KMS-11 (cell line): ENCODE results near the gene ZAP70.

Source experiments
- H2AFZ ChIP-seq: fragments of 200-600 bp; sonication (generic); 2 replicates; pipeline ENCODE4 v1.6.1; 2016; ENCODE audit warnings: antibody characterized with exemption, mixed run types, low read depth
- H3K27ac ChIP-seq: fragments of 200-600 bp; sonication (generic); 2 replicates; pipeline ENCODE4 v1.6.1; 2016; ENCODE audit warnings: mild to moderate bottlenecking, mixed run types
- H3K27me3 ChIP-seq: fragments of 200-600 bp; sonication (generic); 2 replicates; pipeline ENCODE4 v1.6.1; 2017; ENCODE audit warnings: mild to moderate bottlenecking, low read depth, mixed run types, moderate library complexity; ENCODE audit not compliant: insufficient read depth
- H3K36me3 ChIP-seq: fragments of 200-600 bp; sonication (generic); 2 replicates; pipeline ENCODE4 v1.6.1; 2017; ENCODE audit warnings: mild to moderate bottlenecking, mixed run types; ENCODE audit not compliant: insufficient read depth
- H3K4me1 ChIP-seq: fragments of 200-600 bp; sonication (generic); 2 replicates; pipeline ENCODE4 v1.6.1; 2016; ENCODE audit warnings: mild to moderate bottlenecking, low read depth, mixed run types; ENCODE audit not compliant: poor library complexity, severe bottlenecking
- H3K4me2 ChIP-seq: fragments of 200-600 bp; sonication (generic); 2 replicates; pipeline ENCODE4 v1.7.0; 2016; ENCODE audit warnings: mild to moderate bottlenecking, mixed run types
- H3K4me3 ChIP-seq: fragments of 200-600 bp; sonication (generic); IDR thresholded peaks from 2 replicates; pipeline ENCODE4 v1.6.1; 2017; ENCODE audit warnings: low read depth, low read length, mixed read lengths; ENCODE audit not compliant: insufficient read depth
- H3K79me2 ChIP-seq: fragments of 200-600 bp; sonication (generic); 2 replicates; pipeline ENCODE4 v1.6.1; 2016; ENCODE audit warnings: low read depth, mixed run types; ENCODE audit not compliant: insufficient read depth
- H3K9ac ChIP-seq: fragments of 200-600 bp; sonication (generic); 2 replicates; pipeline ENCODE4 v1.6.1; 2016; ENCODE audit warnings: mild to moderate bottlenecking, mixed run types
- H4K20me1 ChIP-seq: fragments of 200-600 bp; sonication (generic); 2 replicates; pipeline ENCODE4 v1.6.1; 2016; ENCODE audit warnings: mild to moderate bottlenecking, mixed run types; ENCODE audit not compliant: insufficient read depth
- CTCF ChIP-seq: fragments of 200-600 bp; sonication (generic); conservative IDR thresholded peaks from 2 replicates; pipeline ENCODE4 v1.6.1; 2017; ENCODE audit warnings: low read depth, mild to moderate bottlenecking, antibody characterized with exemption, low read length, moderate library complexity, mixed read lengths

ZAP70 gene

GRCh38 chr2:97736608-97737330 lies 23.4 kb downstream of the ZAP70 start:
- Histone ChIP-seq H4K20me1 (no peaks in the 10 kb centered on the region), H3K27ac (no peak overlapping the region), H3K9ac (no peak overlapping the region), H2AFZ (no peak overlapping the region), H3K4me3 (no peak overlapping the region), H3K36me3 (no peaks in the 10 kb centered on the region), H3K4me2 (no peak overlapping the region), H3K4me1 (no peaks in the 10 kb centered on the region), H3K27me3 (no peaks in the 10 kb centered on the region), H3K79me2 (no peaks in the 10 kb centered on the region)
- no peak for TF ChIP-seq CTCF

GRCh38 chr2:97737421-97738178 lies 24.2 kb downstream of the ZAP70 start:
- no peaks in the 10 kb centered on the region for H3K79me2 ChIP-seq
- no peak overlapping the region for H3K4me2 ChIP-seq
- no peak overlapping the region for H3K4me3 ChIP-seq
- no peak overlapping the region for H3K9ac ChIP-seq
- no peak overlapping the region for H3K27ac ChIP-seq
- TF ChIP-seq CTCF: no peak
- no peaks in the 10 kb centered on the region for H4K20me1 ChIP-seq
- no peaks in the 10 kb centered on the region for H3K27me3 ChIP-seq
- no peaks in the 10 kb centered on the region for H3K4me1 ChIP-seq
- no peaks in the 10 kb centered on the region for H3K36me3 ChIP-seq
- no peak overlapping the region for H2AFZ ChIP-seq

GRCh38 chr2:97738179-97739019 lies 25.0 kb downstream of the ZAP70 start:
- no peak overlapping the region for H2AFZ ChIP-seq

More at GRCh38 chr2:97738179-97739019, 25.0 kb downstream of the ZAP70 start:
- no peaks in the 10 kb centered on the region for H4K20me1 ChIP-seq
- no peak overlapping the region for H3K4me2 ChIP-seq
- no peaks in the 10 kb centered on the region for H3K27me3 ChIP-seq
- no peak overlapping the region for H3K4me3 ChIP-seq
- H3K27ac ChIP-seq: no peak overlapping the region
- H3K9ac ChIP-seq: no peak overlapping the region
- no peaks in the 10 kb centered on the region for H3K4me1 ChIP-seq
- H3K36me3 ChIP-seq: no peaks in the 10 kb centered on the region
- no peak for TF ChIP-seq CTCF
- no peaks in the 10 kb centered on the region for H3K79me2 ChIP-seq
